Endothelial cell of umbilical vein (primary cell): ENCODE measurements around the gene ARID1B. TPM values are rescaled to one million over a fixed set of nuclear protein-coding genes. Genes with fewer than 3 reads are reported as not detected.

ENCODE experiments used
- BruUV-seq: library from RNA; stranded (reverse); fragments of 400-500 nt; replicated peaks from 2 replicates; lab custom pipeline; 2021; lab: Mats Ljungman, UMichigan
- CTCF ChIA-PET: fragments of 300-600, 350-600 bp; sonication (Branson Sonifier 250); formaldehyde crosslinking; loops from one replicate; lab custom pipeline; 2021; ENCODE audit warnings: antibody characterized with exemption, inconsistent platforms; lab: Charles Lee
- POLR2A ChIA-PET: fragments of 300-600, 350-600 bp; sonication (Branson Sonifier 250); formaldehyde crosslinking; loops from one replicate; lab custom pipeline; 2021; ENCODE audit warnings: antibody characterized with exemption, inconsistent platforms; lab: Charles Lee
- DNase-seq: peaks from one replicate; pipeline ENCODE4 v3.0.0-alpha.2; 2011; ENCODE audit warnings: low read depth, low spot score
- FAIRE-seq: peaks from 2 replicates; lab custom pipeline; 2011; peaks lifted over from hg19 to GRCh38; lab: Jason Lieb, UNC
- H2AFZ ChIP-seq: 2 replicates; pipeline ENCODE4 v1.6.0; 2012; ENCODE audit warnings: low read depth, low read length, control low read depth, inconsistent platforms
- H3K27ac ChIP-seq: 2 replicates; pipeline ENCODE4 v1.5.1; 2011; ENCODE audit warnings: low read depth, mild to moderate bottlenecking, control low read depth, low read length, moderate library complexity; ENCODE audit not compliant: insufficient read depth
- H3K27me3 ChIP-seq, 2 experiments: 2 replicates each; pipeline versions ENCODE4 v1.6.0 to v1.6.1; 2011; ENCODE audit warnings: low read length in 2 of 2, mixed read lengths in 1 of 2; ENCODE audit not compliant: control insufficient read depth in 2 of 2, insufficient read depth in 2 of 2
- H3K36me3 ChIP-seq, 2 experiments: 2 replicates in 1 of 2; 3 replicates in 1 of 2; pipeline ENCODE4 v1.5.1; 2011; ENCODE audit warnings: low read length in 2 of 2, mild to moderate bottlenecking in 1 of 2, moderate library complexity in 1 of 2; ENCODE audit not compliant: control insufficient read depth in 2 of 2, insufficient read depth in 2 of 2; ENCODE audit errors: extremely low read depth in 1 of 2
- H3K4me1 ChIP-seq: 3 replicates; pipeline ENCODE4 v1.5.1; 2011; ENCODE audit warnings: mild to moderate bottlenecking, low read length; ENCODE audit not compliant: control insufficient read depth, insufficient read depth; ENCODE audit errors: extremely low read depth
- H3K4me2 ChIP-seq: 2 replicates; pipeline ENCODE4 v1.6.1; 2011; ENCODE audit warnings: low read length, control low read depth, mixed read lengths; ENCODE audit not compliant: insufficient read depth
- H3K4me3 ChIP-seq, 3 experiments: fragments of 200-600 bp in 1 of 3; sonication (generic), shearing (Covaris generic) in 1 of 3; replicated peaks in 1 of 3; 2 replicates each; pipeline ENCODE4 v1.5.1; 2011 to 2016; ENCODE audit warnings: control low read depth in 3 of 3, low read length in 3 of 3, mild to moderate bottlenecking in 2 of 3, inconsistent platforms in 1 of 3, low read depth in 1 of 3, moderate library complexity in 1 of 3; ENCODE audit not compliant: insufficient read depth in 1 of 3
- H3K79me2 ChIP-seq: 2 replicates; pipeline ENCODE4 v1.6.0; 2012; ENCODE audit warnings: low read length, inconsistent platforms; ENCODE audit not compliant: control insufficient read depth, insufficient read depth
- H3K9ac ChIP-seq: replicated peaks from 2 replicates; pipeline ENCODE3; 2011; ENCODE audit warnings: low read length, control low read depth; ENCODE audit not compliant: insufficient read depth; ENCODE audit errors: extremely low read depth
- H3K9me1 ChIP-seq: replicated peaks from 3 replicates; pipeline ENCODE4 v1.6.0; 2011; ENCODE audit warnings: mild to moderate bottlenecking, low read length; ENCODE audit not compliant: control insufficient read depth, insufficient read depth; ENCODE audit errors: extremely low read depth
- H3K9me3 ChIP-seq: replicated peaks from 2 replicates; pipeline ENCODE4 v1.5.1; 2012; ENCODE audit warnings: low read length, inconsistent platforms; ENCODE audit not compliant: control insufficient read depth, insufficient read depth
- H4K20me1 ChIP-seq: replicated peaks from 2 replicates; pipeline ENCODE3; 2011; ENCODE audit warnings: mild to moderate bottlenecking, low read length; ENCODE audit not compliant: control insufficient read depth, insufficient read depth; ENCODE audit errors: extremely low read depth
- CTCF ChIP-seq, 2 donors: IDR thresholded peaks; 1 replicate in 1 of 2; 2 replicates in 1 of 2; pipeline ENCODE4 v1.5.1; 2011; ENCODE audit warnings: low read length in 2 of 2, mild to moderate bottlenecking in 2 of 2, moderate library complexity in 2 of 2, control low read depth in 1 of 2, inconsistent platforms in 1 of 2, low read depth in 1 of 2; ENCODE audit not compliant: insufficient read depth in 1 of 2; ENCODE audit errors: extremely low read depth in 1 of 2
- EZH2 ChIP-seq: IDR thresholded peaks from 2 replicates; pipeline ENCODE4 v1.6.1; 2012; ENCODE audit warnings: borderline replicate concordance, low read depth, mild to moderate bottlenecking, moderate library complexity, low read length, inconsistent platforms; ENCODE audit not compliant: severe bottlenecking
- FOS ChIP-seq: IDR thresholded peaks from 2 replicates; pipeline ENCODE4 v1.6.1; 2011; ENCODE audit warnings: mild to moderate bottlenecking, low read length, moderate library complexity, borderline replicate concordance; ENCODE audit not compliant: insufficient read depth
- GATA2 ChIP-seq: IDR thresholded peaks from 2 replicates; pipeline ENCODE4 v1.7.0; 2011; ENCODE audit warnings: low read depth, mild to moderate bottlenecking, moderate library complexity, mixed read lengths, low read length; ENCODE audit not compliant: insufficient read length, insufficient read depth
- JUN ChIP-seq: IDR thresholded peaks from 2 replicates; pipeline ENCODE4 v1.6.1; 2011; ENCODE audit warnings: borderline replicate concordance, low read depth; ENCODE audit not compliant: insufficient read length, insufficient read depth
- MYC ChIP-seq: IDR thresholded peaks from one replicate; pipeline ENCODE4 v1.6.1; 2011; ENCODE audit warnings: mild to moderate bottlenecking, low read depth, low read length
- POLR2A ChIP-seq: IDR thresholded peaks from 2 replicates; pipeline ENCODE4 v1.6.1; 2012; ENCODE audit warnings: low read depth, mild to moderate bottlenecking, control low read depth, low read length
- POLR2AphosphoS5 ChIP-seq: IDR thresholded peaks from 2 replicates; pipeline ENCODE4 v1.6.1; 2012; ENCODE audit warnings: low read depth, mild to moderate bottlenecking, control low read depth, low read length, moderate library complexity; ENCODE audit not compliant: insufficient read depth
- dilution Hi-C: fragments of 300-500 bp; cut with MboI; formaldehyde crosslinking; loops from one replicate; pipeline ENCODE4 v1.15.0; 2019; ENCODE audit warnings: low sequenced_read_pairs; ENCODE audit not compliant: extremely low pct_ligation_motif_present
- intact Hi-C: fragments of 100-400 bp; cut with micrococcal nuclease; formaldehyde crosslinking; loops from one replicate; pipeline ENCODE4 v1.10.0; 2022
- polyA plus RNA-seq, 4 experiments: library from polyadenylated mRNA; depleted of rRNA in 3 of 4; stranded (reverse) in 3 of 4; unstranded in 1 of 4; fragments of >200 nt; gene quantifications; 2 replicates each; pipeline versions ENCODE4 v1.2.1 to v1.2.3, GENCODE V29; 2011 to 2012; ENCODE audit warnings: missing spikeins in 1 of 4
- total RNA-seq: library from RNA; stranded (reverse); gene quantifications from 2 replicates; pipeline ENCODE4 v1.2.3, GENCODE V29; 2021
- TF ChIP-seq, protein P1 (sequence below): IDR thresholded peaks from 2 replicates; pipeline ENCODE4 v1.6.1; 2011; ENCODE audit not compliant: insufficient read depth, insufficient read length

ARID1B gene
- total and polyA plus RNA-seq, 2 donors (not counting 3 experiments of a cell fraction or from before 2014, with no cell fraction given), result 21.8 to 89.5 TPM

- DNase-seq, result peak; percentile 47
- no peaks in the 10 kb centered on the region for H3K27me3 ChIP-seq
- H3K79me2 ChIP-seq, result peaks cover 33% of the 10 kb centered on the region
- H3K27ac ChIP-seq, result no peak overlapping the region
- POLR2A ChIA-PET, result no interaction called here
- FAIRE-seq, result peak; percentile 44
- H3K4me1 ChIP-seq, result peaks cover 5% of the 10 kb centered on the region
- TF ChIP-seq POLR2AphosphoS5, result no peak
- TF ChIP-seq, protein P1, sequence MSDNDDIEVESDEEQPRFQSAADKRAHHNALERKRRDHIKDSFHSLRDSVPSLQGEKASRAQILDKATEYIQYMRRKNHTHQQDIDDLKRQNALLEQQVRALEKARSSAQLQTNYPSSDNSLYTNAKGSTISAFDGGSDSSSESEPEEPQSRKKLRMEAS, result no peak
- TF ChIP-seq POLR2A, result no peak
- H3K9me1 ChIP-seq, result no peaks in the 10 kb centered on the region
- H2AFZ ChIP-seq, result no peak overlapping the region
- dilution Hi-C loops, result no loop called here
- H4K20me1 ChIP-seq, result no peaks in the 10 kb centered on the region
- no peaks in the 10 kb centered on the region for H3K9me3 ChIP-seq
- no peaks in the 10 kb centered on the region for H3K36me3 ChIP-seq
- CTCF ChIA-PET, result interaction anchor here (1.3 kb wide), 1 partner anchor 25 kb away, joined by 3 read pairs; no protein-coding TSS in a partner anchor
- BruUV-seq, result no TSS peak
- peak overlapping the region; percentile 23 for H3K4me2 ChIP-seq
- intact Hi-C loops, result no loop called here
- no peak overlapping the region for H3K4me3 ChIP-seq
- no peak overlapping the region for H3K9ac ChIP-seq
Observed at GRCh38 chr6:156994215-156995076, 217.3 kb downstream of the ARID1B start.

DNA sequence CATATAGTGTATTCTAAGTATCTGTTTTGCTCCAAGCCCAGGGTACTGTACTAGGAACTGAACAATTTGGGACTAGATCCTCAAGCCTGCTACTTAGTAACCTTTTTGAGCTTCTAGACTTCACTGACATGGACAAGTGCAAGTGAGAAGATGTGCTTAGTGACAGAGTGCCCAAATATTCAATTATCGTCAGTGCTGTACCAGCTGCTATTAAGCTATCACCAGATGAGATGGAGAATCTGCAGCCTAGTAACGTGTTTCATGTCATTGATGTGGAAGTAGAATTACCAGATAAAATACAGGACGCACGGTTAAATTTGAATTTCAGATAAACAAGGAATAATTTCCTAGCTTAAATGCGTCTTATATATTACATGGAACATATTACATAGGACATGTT, 218.3 kb downstream of the ARID1B start:
- ChIA-PET CTCF (interaction anchor here (1.3 kb wide), 1 partner anchor 26 kb away, joined by 3 read pairs; no protein-coding TSS in a partner anchor), POLR2A (no interaction called here)
- Histone ChIP-seq H3K9ac (no peak overlapping the region), H3K27ac (no peak overlapping the region), H3K4me3 (no peak overlapping the region), H3K27me3 (no peaks in the 10 kb centered on the region), H3K9me3 (no peaks in the 10 kb centered on the region), H3K36me3 (no peaks in the 10 kb centered on the region), H3K9me1 (no peaks in the 10 kb centered on the region), H3K79me2 (peaks cover 31% of the 10 kb centered on the region), H3K4me1 (peaks cover 5% of the 10 kb centered on the region), H2AFZ (no peak overlapping the region), H4K20me1 (no peaks in the 10 kb centered on the region), H3K4me2 (no peak overlapping the region)
- dilution Hi-C loops, result no loop called here
- FAIRE-seq, result no peak
- intact Hi-C loops, result no loop called here
- DNase-seq, result no peak
- no peak for TF ChIP-seq POLR2AphosphoS5
- TF ChIP-seq CTCF (IDR thresholded peaks at IDR 0.05; ENCODE audit: extremely low read depth in 1 of 2, insufficient read depth in 1 of 2, low read depth in 1 of 2, low read length in 2 of 2), result no peak
- TF ChIP-seq GATA2, result no peak
- TF ChIP-seq POLR2A, result no peak
- TF ChIP-seq, protein P1, result no peak
- TF ChIP-seq MYC, result no peak
- TF ChIP-seq JUN, result no peak
- TF ChIP-seq EZH2, result no peak
- no peak for TF ChIP-seq FOS
- BruUV-seq, result no TSS peak
